Right cardiac atrium (tissue), 5 donors: ENCODE data around the gene SPRY4. TPM values are rescaled to one million over a fixed set of nuclear protein-coding genes. Genes with fewer than 3 reads are reported as not detected.
A peak's percentile ranks its signal among the peaks of the same experiment; 100 is the strongest.

Experiments used
- ATAC-seq, 2 donors: fragments of 200-7000 bp; cut with Tn5 transposase; one replicate each; pipeline versions ENCODE4 v1.8.0 to v1.9.1; 2020; ENCODE audit warnings: moderate library complexity in 2 of 2, mild to moderate bottlenecking in 1 of 2
- DNase-seq, 3 donors: peaks; one replicate each; pipeline ENCODE4 v3.0.0-alpha.2; 2020
- H3K27ac ChIP-seq: one replicate; pipeline ENCODE4 v1.5.1; 2013; ENCODE audit warnings: mild to moderate bottlenecking, low read length, control low read depth, moderate library complexity
- H3K27me3 ChIP-seq: one replicate; pipeline ENCODE4 v1.6.1; 2013; ENCODE audit not compliant: control insufficient read depth, insufficient read depth
- H3K4me1 ChIP-seq: one replicate; pipeline ENCODE4 v1.6.1; 2013; ENCODE audit warnings: low read length; ENCODE audit not compliant: control insufficient read depth, insufficient read depth
- H3K4me3 ChIP-seq: one replicate; pipeline ENCODE4 v1.5.1; 2013; ENCODE audit warnings: low read length, control low read depth
- H3K9me3 ChIP-seq: one replicate; pipeline ENCODE4 v1.6.1; 2013; ENCODE audit warnings: low read length; ENCODE audit not compliant: control insufficient read depth
- WGBS: extraction: QIAGEN DNeasy Blood & Tissue Kit; methylation state at CpG from one replicate; pipeline ENCODE4 v1.1.7; 2013; 5-methylcytosine and 5-hydroxymethylcytosine counted together
- intact Hi-C, 4 donors: fragments of 100-400 bp; cut with DNase I; formaldehyde crosslinking; loops; one replicate each; pipeline versions ENCODE4 v1.11.0 to v1.14.0; 2022 to 2023
- polyA plus RNA-seq: library from polyadenylated mRNA; stranded (reverse); fragments of 200-250 nt; gene quantifications from one replicate; pipeline ENCODE4 v1.2.3, GENCODE V29; 2013
- total RNA-seq, 4 donors: library from RNA; stranded (reverse); fragmentation: NEBNext Ultra II Directional; extraction: Animal tissue kit (Norgen Biotek cat#: 25700); gene quantifications; one replicate each; pipeline ENCODE4 v1.2.1, GENCODE V29; 2021
- donor health status: healthy with polysubstance abuse.
- donor health status: DM: no; HTN: yes; CAD: no.
- donor health status: DM: no; HTN: no; CAD: no.
- donor health status: DM: no; HTN: yes; CAD: no; lungs with severe emphysema.
- donor health status: DM: yes; HTN: yes; CAD: no.

The SPRY4 gene
- total and polyA plus RNA-seq, 5 donors, result 8.1 to 18.3 (median 9.3) TPM

DNA sequence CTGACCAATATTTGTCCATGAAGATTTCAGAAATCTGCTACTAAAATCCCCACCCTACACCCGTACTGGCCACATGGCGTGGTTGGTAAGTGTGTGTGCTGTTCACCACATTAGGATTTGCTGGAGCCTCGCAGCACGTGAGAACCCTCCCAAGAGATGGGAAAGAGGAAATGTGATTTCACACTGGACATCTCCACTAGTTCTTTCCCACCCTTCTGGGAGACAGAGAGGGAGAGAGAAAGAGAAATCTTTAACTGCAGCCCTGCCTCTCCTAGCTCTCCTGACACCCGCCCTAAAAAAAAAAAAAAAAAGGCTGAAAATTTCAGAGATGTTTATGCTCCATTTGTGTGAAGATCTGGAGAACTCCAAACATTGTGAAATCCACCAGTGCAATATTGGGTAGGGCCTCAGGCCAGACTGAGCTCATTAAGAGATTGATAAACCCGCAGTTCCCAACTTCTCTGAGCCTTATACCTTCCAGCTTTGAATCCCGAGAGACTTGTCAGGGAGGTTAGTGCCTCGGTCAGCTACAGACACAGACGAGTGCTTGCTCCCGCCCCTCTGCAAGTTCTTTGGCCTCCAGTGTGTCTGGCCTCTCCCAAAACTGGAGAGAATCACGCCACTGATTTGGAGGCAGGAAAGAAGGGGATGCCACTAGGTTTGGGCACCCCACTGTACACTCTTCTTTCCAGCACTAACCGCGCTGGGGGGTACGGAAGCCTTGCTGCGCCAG is 1.9 kb downstream of the SPRY4 start:
- 43% methylated on average over 15 of the region's 15 CpGs for WGBS
- Histone ChIP-seq H3K27me3 (no peaks in the 10 kb centered on the region), H3K4me1 (peaks cover 10% of the 10 kb centered on the region), H3K4me3 (peak overlapping the region; percentile 58), H3K9me3 (no peaks in the 10 kb centered on the region), H3K27ac (peak overlapping the region; percentile 82)
- ATAC-seq (peak; percentile 0 to 44), DNase-seq (peak; percentile 56 to 82 (median 79))
- intact Hi-C loops, result loop anchor here in 2 of 4 donors (5.0 to 10.0 kb wide), 4 partner anchors 34 to 222 kb away; no protein-coding TSS in a partner anchor

DNA sequence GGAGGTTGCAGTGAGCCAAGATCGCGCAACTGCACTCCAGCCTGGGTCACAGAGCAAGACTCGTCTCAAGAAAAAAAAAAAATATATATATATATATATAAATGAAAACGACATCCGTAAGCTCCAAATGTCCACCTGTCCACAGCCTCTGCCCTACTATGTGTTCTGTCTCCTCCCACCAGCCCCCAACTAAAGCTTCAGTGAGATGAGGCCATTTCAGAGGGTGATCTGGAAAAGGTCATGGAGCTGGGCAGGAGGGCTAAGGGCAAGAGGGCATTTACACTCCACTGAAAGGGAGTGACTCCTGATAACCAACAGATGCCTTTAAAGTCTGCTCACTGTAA is 2.4 kb downstream of the SPRY4 start:
- H3K9me3 ChIP-seq, result no peaks in the 10 kb centered on the region
- no peaks in the 10 kb centered on the region for H3K27me3 ChIP-seq
- intact Hi-C loops, result loop anchor here in 2 of 4 donors (5.0 to 10.0 kb wide), 4 partner anchors 35 to 222 kb away; no protein-coding TSS in a partner anchor
- peaks cover 14% of the 10 kb centered on the region for H3K4me1 ChIP-seq
- no peak for DNase-seq
- H3K4me3 ChIP-seq, result peak overlapping the region; percentile 58
- H3K27ac ChIP-seq, result peak overlapping the region; percentile 82
- WGBS, result 63% methylated on average over 5 of the region's 5 CpGs
- no peak for ATAC-seq

GRCh38 chr5:142320851-142321560 is 3.8 kb downstream of the SPRY4 start:
- Histone ChIP-seq H3K27me3 (no peaks in the 10 kb centered on the region), H3K9me3 (no peaks in the 10 kb centered on the region), H3K4me3 (peak overlapping the region; percentile 49), H3K27ac (peak overlapping the region; percentile 77), H3K4me1 (peaks cover 22% of the 10 kb centered on the region)
- ATAC-seq (no peak), DNase-seq (no peak)
- intact Hi-C loops, result loop anchor here in 2 of 4 donors (5.0 to 10.0 kb wide), 4 partner anchors 36 to 224 kb away; no protein-coding TSS in a partner anchor
- 28% methylated on average over 8 of the region's 8 CpGs for WGBS

DNA sequence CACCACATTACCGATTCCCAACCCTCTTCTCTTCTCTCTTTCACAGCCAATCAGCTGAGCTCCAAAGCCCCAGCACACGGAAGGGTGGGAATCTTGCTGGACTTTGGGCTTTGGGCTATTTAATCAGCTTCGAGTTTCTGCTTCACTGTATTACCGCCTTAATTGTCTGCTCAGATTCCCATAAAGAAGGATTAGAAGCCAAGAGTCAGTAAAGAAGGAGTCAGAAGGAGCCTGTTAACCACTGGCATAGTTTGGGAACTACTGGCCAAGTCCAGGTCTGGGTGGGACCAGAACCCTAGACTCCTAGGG is 4.4 kb downstream of the SPRY4 start:
- DNase-seq, result no peak
- Histone ChIP-seq H3K27ac (peak overlapping the region; percentile 39), H3K4me1 (peaks cover 26% of the 10 kb centered on the region), H3K4me3 (peak overlapping the region; percentile 49), H3K27me3 (no peaks in the 10 kb centered on the region), H3K9me3 (no peaks in the 10 kb centered on the region)
- 40% methylated on average over 4 of the region's 4 CpGs for WGBS
- ATAC-seq, result no peak
- intact Hi-C loops, result loop anchor here in 2 of 4 donors (5.0 to 10.0 kb wide), 4 partner anchors 37 to 224 kb away; no protein-coding TSS in a partner anchor

DNA sequence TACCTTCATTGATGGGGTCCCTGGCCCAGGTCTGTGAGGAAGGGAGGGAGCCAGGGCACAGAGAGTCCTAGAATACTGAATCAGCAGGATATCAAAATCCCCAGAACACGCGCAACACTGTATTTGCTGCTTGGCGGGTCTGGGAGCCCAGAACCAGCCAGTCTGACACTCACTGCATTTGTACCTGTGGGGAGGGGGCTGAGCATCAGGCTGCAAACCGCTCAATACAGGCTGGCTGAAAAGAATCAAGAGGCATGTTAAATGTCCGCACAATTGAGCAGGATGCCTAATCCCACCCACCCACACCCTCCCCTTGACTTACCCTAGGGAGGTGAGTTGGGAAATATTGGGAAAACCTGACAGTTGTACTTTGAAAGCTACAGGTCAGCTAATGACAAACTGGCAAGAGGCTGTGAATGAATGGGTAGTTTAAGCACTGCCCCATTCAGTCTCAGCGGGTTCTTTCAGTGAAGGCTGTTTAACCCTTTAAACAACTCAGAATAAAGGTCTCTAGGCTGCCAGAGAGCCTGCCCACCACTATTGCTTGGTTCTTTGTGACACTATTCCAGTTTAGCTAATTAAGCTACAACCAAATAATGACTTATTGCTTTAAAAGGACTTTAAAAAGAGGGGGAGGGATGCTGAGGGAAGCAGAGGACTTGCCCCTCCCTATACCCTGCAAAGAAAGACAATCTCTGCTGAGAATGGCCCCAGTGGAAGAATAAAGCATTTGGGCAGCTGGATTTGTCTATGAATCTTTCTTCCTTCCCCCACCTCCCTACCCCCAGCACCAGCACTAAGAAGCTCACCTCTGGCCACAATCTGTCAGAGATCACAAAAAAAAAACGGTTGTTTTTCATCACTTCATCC is 5.0 kb downstream of the SPRY4 start:
- Histone ChIP-seq H3K27me3 (no peaks in the 10 kb centered on the region), H3K9me3 (no peaks in the 10 kb centered on the region), H3K4me3 (peak overlapping the region; percentile 49), H3K27ac (peak overlapping the region; percentile 57), H3K4me1 (peaks cover 26% of the 10 kb centered on the region)
- WGBS, result 43% methylated on average over 7 of the region's 7 CpGs
- intact Hi-C loops, result loop anchor here in 2 of 4 donors (5.0 to 10.0 kb wide), 4 partner anchors 38 to 225 kb away; no protein-coding TSS in a partner anchor
- no peak for DNase-seq
- no peak for ATAC-seq

- Histone ChIP-seq H3K4me3 (peak overlapping the region; percentile 7), H3K27me3 (no peaks in the 10 kb centered on the region), H3K4me1 (peaks cover 29% of the 10 kb centered on the region), H3K27ac (peak overlapping the region; percentile 57), H3K9me3 (no peaks in the 10 kb centered on the region)
- no peak for DNase-seq
- intact Hi-C loops, result no loop called here
- 41% methylated on average over 2 of the region's 2 CpGs for WGBS
- ATAC-seq, result no peak
Measured at GRCh38 chr5:142319105-142319504, 5.7 kb downstream of the SPRY4 start.

- H3K27ac ChIP-seq, result peak overlapping the region; percentile 61
- intact Hi-C loops, result no loop called here
- ATAC-seq, result no peak
- peak; percentile 45 to 73 (median 66) for DNase-seq
- no peak overlapping the region for H3K4me3 ChIP-seq
- no peaks in the 10 kb centered on the region for H3K27me3 ChIP-seq
- no peaks in the 10 kb centered on the region for H3K9me3 ChIP-seq
- 25% methylated on average over 5 of the region's 5 CpGs for WGBS
- H3K4me1 ChIP-seq, result peaks cover 29% of the 10 kb centered on the region
Measured at GRCh38 chr5:142317753-142318152, 7.1 kb downstream of the SPRY4 start.

GRCh38 chr5:142317173-142317572 is 7.6 kb downstream of the SPRY4 start:
- intact Hi-C loops, result no loop called here
- Histone ChIP-seq H3K9me3 (no peaks in the 10 kb centered on the region), H3K27me3 (no peaks in the 10 kb centered on the region), H3K4me1 (peaks cover 29% of the 10 kb centered on the region), H3K4me3 (no peak overlapping the region), H3K27ac (peak overlapping the region; percentile 68)
- ATAC-seq, result peak; percentile 47 to 51
- DNase-seq, result no peak
- 15% methylated on average over 5 of the region's 5 CpGs for WGBS

- Histone ChIP-seq H3K27me3 (no peaks in the 10 kb centered on the region), H3K9me3 (no peaks in the 10 kb centered on the region), H3K27ac (peak overlapping the region; percentile 68), H3K4me1 (peaks cover 29% of the 10 kb centered on the region), H3K4me3 (no peak overlapping the region)
- intact Hi-C loops, result no loop called here
- ATAC-seq, result no peak
- WGBS, result 40% methylated on average over 6 of the region's 6 CpGs
- no peak for DNase-seq
Measured at GRCh38 chr5:142316681-142317080, 8.1 kb downstream of the SPRY4 start.

GRCh38 chr5:142316051-142316450 is 8.8 kb downstream of the SPRY4 start:
- ATAC-seq, result peak; percentile 46
- peaks cover 25% of the 10 kb centered on the region for H3K4me1 ChIP-seq
- H3K27me3 ChIP-seq, result no peaks in the 10 kb centered on the region
- no peak for DNase-seq
- no peak overlapping the region for H3K4me3 ChIP-seq
- WGBS, result 2% methylated on average over 4 of the region's 4 CpGs
- H3K27ac ChIP-seq, result peak overlapping the region; percentile 51
- no peaks in the 10 kb centered on the region for H3K9me3 ChIP-seq
- intact Hi-C loops, result no loop called here
